ENCODE results near the gene PLA1A. TPM values are rescaled to one million over a fixed set of nuclear protein-coding genes. Genes with fewer than 3 reads are reported as not detected.

PLA1A gene
- total and polyA plus RNA-seq, 10 of the 15 experiments (the other 5 are each of a cell fraction or from before 2014, with no cell fraction given): 2.9 to 106 (median 4.8) TPM

- CTCF ChIA-PET: interaction anchor here (1.1 to 3.1 kb wide), 4 partner anchors 10 to 95 kb away, joined by 4 to 17 read pairs (median 6); partner anchors contain the start of gene CD80
- FAIRE-seq: no peak
- Histone ChIP-seq H3K36me3 (ENCODE audit: control insufficient read depth in 2 of 2, insufficient read depth in 2 of 2, low read length in 1 of 2) (peaks cover 0 to 8% of the 10 kb centered on the region in 2 experiments), H4K20me1 (ENCODE audit: control insufficient read depth, insufficient read depth) (no peaks in the 10 kb centered on the region), H3K9me3 (replicated peaks; ENCODE audit: control insufficient read depth, insufficient read depth, low read length) (peaks cover 16% of the 10 kb centered on the region), H3K4me1 (ENCODE audit: control insufficient read depth, insufficient read depth, low read length) (peaks cover 36% of the 10 kb centered on the region), H2AFZ (ENCODE audit: control insufficient read depth, low read depth, low read length) (no peak overlapping the region), H3K27ac (ENCODE audit: control insufficient read depth, insufficient read depth) (no peak overlapping the region), H3K4me3 (no peak overlapping the region), H3K79me2 (ENCODE audit: control insufficient read depth, insufficient read depth, low read length) (peaks cover 18% of the 10 kb centered on the region), H3K27me3 (replicated peaks in 1 of 2; ENCODE audit: control insufficient read depth in 2 of 2, insufficient read depth in 2 of 2, low read length in 1 of 2) (no peaks in the 10 kb centered on the region), H3K4me2 (ENCODE audit: control insufficient read depth, insufficient read depth) (no peak overlapping the region), H3K9ac (ENCODE audit: control insufficient read depth, insufficient read depth, low read length) (no peak overlapping the region)
- POLR2A ChIA-PET: interaction anchor here (0.6 to 6.5 kb wide), 7 partner anchors 8 to 285 kb away, joined by 3 to 57 read pairs (median 8); partner anchors contain the start of genes CD80 and PLA1A
- SMC1A ChIA-PET (ENCODE audit: uncharacterized antibody, unreplicated experiment): interaction anchor here (1.0 to 2.7 kb wide), 5 partner anchors 9 to 87 kb away, joined by 3 to 23 read pairs (median 3); no protein-coding TSS in a partner anchor
- ATAC-seq: no peak
- intact Hi-C loops (cut with micrococcal nuclease; ENCODE audit: unreplicated experiment) (no loop called here), in situ Hi-C loops (cut with MboI) (no loop called here)
- RAD21 ChIA-PET (ENCODE audit: unreplicated experiment): interaction anchor here (1.6 to 6.5 kb wide), 4 partner anchors 7 to 77 kb away, joined by 5 to 39 read pairs (median 9); no protein-coding TSS in a partner anchor
- DNase-seq (ENCODE audit: low read depth, low spot score): no peak
- TF ChIP-seq CBFB (IDR thresholded peaks at IDR 0.05; ENCODE audit: low read depth): no peak
- no peak for TF ChIP-seq ZNF217 (IDR thresholded peaks at IDR 0.05)
- no peak for TF ChIP-seq RELB (IDR thresholded peaks at IDR 0.05; ENCODE audit: low read depth)
- TF ChIP-seq CEBPB (IDR thresholded peaks at IDR 0.05; ENCODE audit: borderline replicate concordance in 1 of 2, low read depth in 2 of 2, low read length in 2 of 2): no peak
- TF ChIP-seq DPF2 (IDR thresholded peaks at IDR 0.05): no peak
- TF ChIP-seq POU2F2 (IDR thresholded peaks at IDR 0.05; ENCODE audit: borderline replicate concordance, low read depth, low read length): no peak
- no peak for TF ChIP-seq USF1 (IDR thresholded peaks at IDR 0.05; ENCODE audit: borderline replicate concordance, extremely low read length, insufficient read depth, low read depth, low read length)
- 96% methylated on average over 11 of the region's 11 CpGs for WGBS (ENCODE audit: insufficient coverage, insufficient replicate concordance, low lambda C conversion rate, missing lambda C conversion rate)
- no TSS peak for BruUV-seq (replicated peaks)
These were observed 11.7 kb upstream of the PLA1A start for GRCh38 chr3:119585856-119586570.

Data from GM12878 (cell line).